OCI-LY1 (cell line): ENCODE measurements around the gene PKMYT1.

ENCODE experiments used
- EZH2 ChIP-seq: fragments of 200-600 bp; sonication (generic), shearing (Covaris generic); IDR thresholded peaks from 2 replicates; pipeline ENCODE4 v1.8.0; 2017; ENCODE audit warnings: borderline replicate concordance, mixed run types, mild to moderate bottlenecking, antibody characterized with exemption, low read length, moderate library complexity, mixed read lengths
- TF ChIP-seq, protein P1 (sequence below): fragments of 200-600 bp; sonication (generic), shearing (Covaris generic); IDR thresholded peaks from 2 replicates; pipeline ENCODE4 v1.5.1; 2017; ENCODE audit warnings: mild to moderate bottlenecking, antibody characterized with exemption, low read length, moderate library complexity, mixed read lengths

DNA sequence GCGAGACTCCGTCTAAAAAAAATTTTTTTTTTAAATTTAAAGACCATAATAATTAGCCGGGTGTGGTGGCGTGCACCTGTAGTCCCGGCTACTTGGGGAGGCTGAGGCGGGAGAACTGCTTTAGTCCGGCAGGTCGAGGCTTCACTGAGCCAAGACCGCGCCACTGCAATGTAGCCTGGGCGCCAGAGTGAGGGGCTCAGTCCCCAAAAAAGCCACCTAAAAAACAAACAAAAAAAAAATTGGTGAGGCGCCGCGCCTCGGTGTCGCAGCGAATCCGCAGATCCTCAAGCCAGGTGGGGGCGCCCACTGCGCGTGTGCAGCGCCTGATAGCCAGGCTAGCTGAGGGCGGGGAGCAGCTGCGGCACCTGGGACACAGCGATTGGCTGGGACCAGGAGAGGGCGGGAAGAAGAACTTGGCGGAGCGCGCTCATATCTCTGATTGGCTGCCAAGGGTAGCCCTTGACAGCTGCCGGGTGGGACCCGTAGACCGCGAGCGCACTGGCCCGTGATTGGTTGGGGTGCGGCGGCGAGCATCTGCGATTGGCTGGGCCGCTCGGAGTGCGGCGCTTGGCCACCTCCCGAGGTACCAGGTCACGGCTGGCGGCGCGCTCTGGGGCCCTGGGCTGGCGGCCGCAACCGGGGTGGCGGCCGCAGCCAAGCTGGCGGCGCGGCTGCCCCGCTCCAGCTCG lies 23.5 kb upstream of the PKMYT1 start:
- TF ChIP-seq, protein P1, sequence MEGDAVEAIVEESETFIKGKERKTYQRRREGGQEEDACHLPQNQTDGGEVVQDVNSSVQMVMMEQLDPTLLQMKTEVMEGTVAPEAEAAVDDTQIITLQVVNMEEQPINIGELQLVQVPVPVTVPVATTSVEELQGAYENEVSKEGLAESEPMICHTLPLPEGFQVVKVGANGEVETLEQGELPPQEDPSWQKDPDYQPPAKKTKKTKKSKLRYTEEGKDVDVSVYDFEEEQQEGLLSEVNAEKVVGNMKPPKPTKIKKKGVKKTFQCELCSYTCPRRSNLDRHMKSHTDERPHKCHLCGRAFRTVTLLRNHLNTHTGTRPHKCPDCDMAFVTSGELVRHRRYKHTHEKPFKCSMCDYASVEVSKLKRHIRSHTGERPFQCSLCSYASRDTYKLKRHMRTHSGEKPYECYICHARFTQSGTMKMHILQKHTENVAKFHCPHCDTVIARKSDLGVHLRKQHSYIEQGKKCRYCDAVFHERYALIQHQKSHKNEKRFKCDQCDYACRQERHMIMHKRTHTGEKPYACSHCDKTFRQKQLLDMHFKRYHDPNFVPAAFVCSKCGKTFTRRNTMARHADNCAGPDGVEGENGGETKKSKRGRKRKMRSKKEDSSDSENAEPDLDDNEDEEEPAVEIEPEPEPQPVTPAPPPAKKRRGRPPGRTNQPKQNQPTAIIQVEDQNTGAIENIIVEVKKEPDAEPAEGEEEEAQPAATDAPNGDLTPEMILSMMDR = peak; percentile 65
- no peak for TF ChIP-seq EZH2
